Myocyte (in vitro differentiated cells): ENCODE measurements around the gene ALG14. TPM values are rescaled to one million over a fixed set of nuclear protein-coding genes. Genes with fewer than 3 reads are reported as not detected.
A peak's percentile ranks its signal among the peaks of the same experiment; 100 is the strongest.
"Not testable (repeated sequence)": the region's sequence is repeated elsewhere in the genome, so short reads cannot be mapped to it uniquely, and the experiment has no call there.

ENCODE experiments used
- DNase-seq: peaks from one replicate; pipeline ENCODE4 v3.0.0-alpha.2; 2012; ENCODE audit warnings: low read depth
- total RNA-seq: library from RNA; depleted of rRNA; stranded (reverse); fragments of >200 nt; gene quantifications from 2 replicates; pipeline ENCODE4 v1.2.3, GENCODE V29; 2014

The ALG14 gene
- total RNA-seq, 1 donor from 2014 or later, result 0.88 TPM

DNA sequence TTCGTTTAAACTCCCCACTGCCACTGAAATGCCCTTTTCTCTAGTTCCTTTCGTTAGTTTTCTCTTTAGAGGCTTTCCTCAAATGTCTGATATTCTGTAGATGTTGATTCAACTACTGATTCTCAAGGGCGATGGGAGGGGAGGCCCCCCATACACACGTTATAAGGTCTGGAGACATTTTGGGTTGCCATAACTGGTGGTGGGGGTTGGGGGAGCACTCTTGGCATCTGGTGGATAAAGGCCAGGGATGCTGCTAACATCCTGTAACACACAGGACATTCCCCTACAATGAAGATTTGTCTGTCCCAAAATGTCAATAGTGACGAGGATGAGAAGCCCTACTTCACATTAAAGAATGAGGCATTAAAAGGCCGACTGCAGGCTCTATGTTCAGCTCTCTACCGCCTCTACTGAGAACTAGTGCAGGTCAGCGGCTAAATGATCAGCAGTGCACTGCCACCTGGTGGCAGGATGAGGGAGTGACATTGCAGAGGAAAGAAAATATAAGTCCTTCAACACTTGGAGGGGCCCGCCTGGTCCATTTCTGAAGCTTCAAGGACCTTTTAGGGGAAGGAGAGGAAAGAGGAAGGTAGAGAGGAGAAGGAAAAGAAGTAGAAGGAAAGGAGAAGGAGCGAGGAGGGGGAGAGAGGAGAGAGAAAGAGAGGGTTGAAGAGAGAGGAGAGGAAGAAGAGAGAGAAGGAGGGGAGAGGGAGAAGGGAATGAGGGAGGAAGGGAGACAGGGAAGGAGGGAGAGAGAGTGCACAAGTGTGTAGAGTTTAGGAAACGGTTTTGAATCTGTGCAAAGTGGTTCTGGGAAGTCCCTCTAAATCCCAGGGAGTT lies 29.4 kb downstream of the ALG14 start:
- peak; percentile 86 for DNase-seq

DNA sequence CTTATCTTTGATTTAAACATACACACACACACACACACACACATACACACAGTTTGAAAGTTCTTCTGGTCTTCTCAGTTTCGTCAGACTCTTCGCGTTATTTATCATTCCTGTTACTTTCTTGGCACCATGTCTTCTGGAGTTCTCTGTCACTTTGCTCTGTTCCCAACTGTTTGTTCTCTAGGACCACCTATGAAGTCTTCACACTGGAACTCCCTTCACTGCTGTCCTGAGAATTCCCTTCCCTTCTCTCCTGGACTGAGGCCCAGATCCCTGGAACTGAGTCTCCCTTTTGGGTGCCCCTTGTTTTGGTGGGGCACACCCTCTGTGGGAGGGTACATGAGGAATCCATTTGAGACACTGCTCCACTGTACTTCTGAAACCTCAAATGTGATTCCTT lies 30.5 kb downstream of the ALG14 start:
- DNase-seq, result no peak

GRCh38 chr1:95041491-95042165 lies 31.1 kb downstream of the ALG14 start:
- peak; percentile 87 for DNase-seq

DNA sequence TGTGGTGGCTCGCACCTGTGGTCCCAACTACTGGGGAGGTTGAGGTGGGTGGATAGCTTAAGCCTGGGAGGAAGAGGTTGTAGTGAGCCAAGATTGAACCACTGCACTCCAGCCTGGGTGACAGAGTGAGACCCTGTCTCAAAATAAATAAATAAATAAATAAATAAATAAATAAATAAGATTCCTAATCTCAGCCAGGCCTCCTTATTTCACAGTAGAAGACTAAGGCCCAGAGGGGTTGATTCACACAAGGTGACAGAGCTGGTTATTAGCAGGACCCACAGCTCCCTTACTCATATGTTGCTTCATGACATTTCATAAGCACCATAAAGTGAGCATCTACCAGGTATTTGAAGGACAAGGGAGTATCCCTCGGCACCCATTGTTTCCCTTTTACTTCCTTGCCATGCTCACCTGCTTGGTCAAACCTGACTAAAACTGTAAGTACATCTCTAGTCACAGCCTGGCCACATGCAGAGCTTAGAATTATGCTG lies 32.7 kb downstream of the ALG14 start:
- DNase-seq, result no peak

- no peak for DNase-seq
These were observed 33.3 kb downstream of the ALG14 start for GRCh38 chr1:95039360-95040031.

GRCh38 chr1:95035536-95035935 lies 37.2 kb downstream of the ALG14 start:
- peak; percentile 69 for DNase-seq

GRCh38 chr1:95034506-95034905 lies 38.2 kb downstream of the ALG14 start:
- DNase-seq, result no peak

DNA sequence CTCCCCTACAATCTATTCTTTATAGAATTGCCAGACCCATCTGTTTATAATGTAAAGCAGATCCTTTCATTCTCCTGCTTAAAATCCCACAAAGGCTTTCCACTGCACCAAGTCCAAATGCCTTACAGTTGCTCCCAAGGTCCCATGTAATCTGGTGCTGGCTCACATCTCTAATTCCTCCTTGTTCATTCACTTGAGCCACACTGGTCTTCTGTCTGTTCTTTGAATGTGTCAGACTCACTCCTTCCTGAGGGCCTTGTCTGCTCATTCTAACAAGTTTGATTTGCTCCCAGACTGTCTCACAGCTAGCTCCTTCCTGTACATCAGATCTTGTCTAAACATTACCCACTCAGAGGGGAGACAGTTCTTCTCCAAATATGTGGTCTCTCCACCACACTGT lies 38.9 kb downstream of the ALG14 start:
- no peak for DNase-seq

- DNase-seq, result no peak
These were observed 43.2 kb downstream of the ALG14 start for GRCh38 chr1:95029532-95029931.

GRCh38 chr1:95028954-95029353 lies 43.8 kb downstream of the ALG14 start:
- DNase-seq, result no peak

DNA sequence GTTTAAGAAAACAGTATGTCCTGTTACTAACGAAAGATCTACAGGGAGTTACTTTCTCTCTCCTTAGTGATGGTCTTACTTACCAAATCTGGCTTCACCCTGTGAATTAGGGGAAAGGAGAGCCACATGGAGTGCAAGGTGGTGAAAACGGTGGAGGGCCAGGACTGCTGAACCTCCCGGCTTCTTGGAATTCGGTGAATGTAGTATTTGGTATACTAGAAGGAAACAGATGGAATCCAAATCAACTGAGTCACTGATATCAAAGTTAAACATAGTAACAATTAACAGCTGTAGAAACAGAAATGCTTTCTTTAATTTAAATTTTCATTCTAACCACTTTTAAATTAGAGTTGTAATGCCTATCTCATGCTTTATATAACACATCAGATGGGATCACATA lies 45.7 kb downstream of the ALG14 start:
- no peak for DNase-seq

GRCh38 chr1:95023399-95024043 lies 49.2 kb downstream of the ALG14 start:
- peak; percentile 67 for DNase-seq

- DNase-seq, result no peak
These were observed 50.2 kb downstream of the ALG14 start for GRCh38 chr1:95022644-95022926.

GRCh38 chr1:95021805-95022643 lies 50.7 kb downstream of the ALG14 start:
- no peak for DNase-seq

DNA sequence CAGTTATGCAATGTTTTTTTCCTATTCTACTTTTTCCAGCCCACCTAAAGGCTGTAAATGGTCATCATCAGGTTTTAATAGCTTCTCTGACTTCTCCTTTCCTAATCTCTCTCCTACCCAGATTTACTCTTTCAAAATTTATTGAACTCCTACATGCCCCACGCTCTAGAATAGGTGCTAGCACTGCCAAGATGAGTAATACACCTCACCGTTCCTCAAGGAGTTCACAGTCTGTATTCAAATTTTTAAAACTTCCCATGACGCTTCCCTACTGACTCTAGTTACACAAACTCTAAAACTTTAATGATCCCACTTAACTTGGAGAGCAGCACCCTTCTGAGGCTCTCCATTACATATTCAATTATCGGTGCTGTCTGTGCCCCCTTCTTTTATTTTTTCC lies 51.6 kb downstream of the ALG14 start:
- DNase-seq, result no peak

DNA sequence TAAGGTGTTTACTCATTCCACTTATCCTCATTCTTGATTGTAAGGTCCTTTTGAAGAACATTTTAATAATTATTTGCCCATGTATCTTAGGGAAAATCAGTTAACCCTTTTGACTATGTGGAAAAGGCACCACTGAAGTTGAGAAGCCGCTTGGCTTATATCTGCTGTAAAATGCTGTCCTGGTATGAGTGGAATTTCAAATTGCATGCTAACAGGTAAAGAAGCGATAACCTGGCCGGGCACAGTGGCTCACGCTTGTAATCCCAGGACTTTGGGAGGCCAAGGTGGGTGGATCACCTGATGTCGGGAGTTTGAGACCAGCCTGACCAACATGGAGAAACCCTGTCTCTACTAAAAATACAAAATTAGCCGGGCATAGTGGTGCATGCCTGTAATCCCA lies 53.3 kb downstream of the ALG14 start:
- not testable (repeated sequence) for DNase-seq

- DNase-seq, result no peak
These were observed 54.0 kb downstream of the ALG14 start for GRCh38 chr1:95018602-95019369.

GRCh38 chr1:95017775-95018174 lies 55.0 kb downstream of the ALG14 start:
- DNase-seq, result peak; percentile 53

GRCh38 chr1:95015076-95015475 lies 57.7 kb downstream of the ALG14 start:
- DNase-seq, result no peak

GRCh38 chr1:95013950-95014574 lies 58.7 kb downstream of the ALG14 start:
- no peak for DNase-seq
